Mucosa of rectum (tissue), 2 donors: ENCODE results near the gene MMP26.

Experiments
- H3K27ac ChIP-seq, 2 donors: one replicate each; pipeline ENCODE4 v1.7.0; 2013; ENCODE audit warnings: inconsistent platforms in 2 of 2, low read depth in 2 of 2, low read length in 2 of 2
- H3K27me3 ChIP-seq, 2 donors: one replicate each; pipeline ENCODE4 v1.7.0; 2013; ENCODE audit warnings: low read length in 2 of 2; ENCODE audit not compliant: control insufficient read depth in 2 of 2, insufficient read depth in 2 of 2
- H3K36me3 ChIP-seq, 2 donors: one replicate each; pipeline ENCODE4 v1.7.0; 2013; ENCODE audit warnings: low read length in 2 of 2; ENCODE audit not compliant: control insufficient read depth in 2 of 2, insufficient read depth in 2 of 2
- H3K4me1 ChIP-seq, 2 donors: one replicate each; pipeline ENCODE4 v1.7.0; 2013; ENCODE audit warnings: low read length in 2 of 2, mild to moderate bottlenecking in 1 of 2; ENCODE audit not compliant: control insufficient read depth in 2 of 2, insufficient read depth in 2 of 2
- H3K4me3 ChIP-seq, 2 donors: one replicate each; pipeline ENCODE4 v1.7.0; 2013; ENCODE audit warnings: low read length in 2 of 2
- H3K9ac ChIP-seq, 2 donors: one replicate each; pipeline ENCODE4 v1.7.0; 2013; ENCODE audit warnings: low read length in 2 of 2, low read depth in 1 of 2, mild to moderate bottlenecking in 1 of 2
- H3K9me3 ChIP-seq, 2 donors: one replicate each; pipeline ENCODE4 v1.7.0; 2013; ENCODE audit warnings: low read length in 2 of 2; ENCODE audit not compliant: control insufficient read depth in 2 of 2
- donor health status: healthy.
- donor health status: Normal muscosa, but diverticular disease.

The MMP26 gene

DNA sequence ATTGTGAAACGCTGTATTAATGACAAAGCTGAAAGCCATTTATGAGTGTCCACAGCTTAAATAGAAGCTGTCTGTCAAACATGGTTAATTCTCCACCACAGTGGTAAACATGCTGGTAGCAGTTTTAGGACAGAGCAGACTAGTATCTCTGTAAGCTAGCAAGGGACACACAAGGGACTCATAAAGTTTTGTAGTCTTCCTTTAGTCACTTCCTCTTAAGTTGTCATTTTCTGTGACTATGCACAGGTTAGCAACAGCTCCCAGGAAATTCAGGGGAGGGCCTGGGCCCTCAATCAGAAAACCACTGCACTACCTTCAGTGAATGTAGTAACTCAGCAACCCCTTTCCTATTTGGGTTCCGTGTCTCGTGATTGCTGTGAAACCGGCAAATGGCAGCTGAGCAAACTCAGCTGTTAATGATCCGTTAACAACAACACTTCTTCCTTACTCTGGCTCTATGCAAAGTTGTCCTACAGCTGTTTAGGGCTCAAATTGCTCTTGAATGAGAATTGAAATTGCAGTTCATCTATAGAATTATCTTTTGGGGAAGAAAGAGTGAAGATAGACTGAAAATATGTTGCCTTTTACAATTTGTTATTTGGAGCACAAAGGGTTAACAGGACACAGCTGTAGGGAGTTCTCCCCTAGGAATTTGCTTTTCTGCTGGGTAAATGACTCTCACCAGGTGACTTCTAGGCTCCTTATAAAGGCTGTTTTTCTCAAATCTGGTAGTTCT lies at the start of gene MMP26:
MMP26 (plus strand) TSS at position 731 of the 736 bp plus-strand sequence.
- H3K9me3 ChIP-seq: no peaks in the 10 kb centered on the region
- no peaks in the 10 kb centered on the region for H3K27me3 ChIP-seq
- no peak within 1 kb of the TSS for H3K4me3 ChIP-seq
- H3K36me3 ChIP-seq: no peaks in the 10 kb centered on the region
- no peaks in the 10 kb centered on the region for H3K4me1 ChIP-seq
- H3K9ac ChIP-seq: no peak within 1 kb of the TSS
- H3K27ac ChIP-seq: no peak within 1 kb of the TSS

DNA sequence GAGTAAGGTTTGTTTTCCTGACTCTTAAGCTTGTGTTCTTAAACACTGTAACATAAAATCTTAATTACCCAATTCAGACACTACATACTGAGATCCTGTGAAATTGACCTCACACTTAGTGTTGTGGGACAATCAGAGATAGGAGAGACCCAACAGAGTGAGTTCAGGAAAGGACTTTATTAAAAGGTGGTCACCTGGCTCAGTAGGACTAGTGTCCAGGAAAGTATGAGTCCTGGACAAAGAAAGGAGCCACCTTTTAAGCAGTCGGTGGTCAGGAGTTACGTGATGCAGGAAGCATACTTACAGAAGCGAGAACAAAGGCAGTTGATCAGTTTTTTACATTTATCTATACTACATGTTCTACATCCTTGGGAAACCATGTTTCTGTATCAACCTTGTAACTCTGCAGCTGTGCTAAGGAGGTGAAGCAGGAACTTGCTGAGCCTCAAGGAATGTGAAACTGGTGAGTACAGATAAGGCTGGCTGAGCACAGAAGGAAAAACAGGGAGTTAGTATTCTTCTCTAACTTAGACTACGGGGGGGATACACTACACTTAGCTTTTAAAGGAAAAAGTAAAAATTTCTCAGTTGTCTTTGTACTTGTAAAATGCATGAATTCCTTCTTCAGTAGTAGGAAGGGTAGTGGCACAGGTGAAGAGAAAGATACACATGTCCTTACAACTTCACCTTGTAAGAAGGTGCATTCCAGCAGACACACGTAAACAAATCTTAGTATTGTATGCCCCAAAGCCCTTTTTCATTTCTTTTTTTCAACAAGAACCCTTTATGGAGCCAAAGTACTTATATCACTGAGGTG lies 45.7 kb upstream of the MMP26 start:
- H3K4me1 ChIP-seq: no peaks in the 10 kb centered on the region
- no peaks in the 10 kb centered on the region for H3K9me3 ChIP-seq

DNA sequence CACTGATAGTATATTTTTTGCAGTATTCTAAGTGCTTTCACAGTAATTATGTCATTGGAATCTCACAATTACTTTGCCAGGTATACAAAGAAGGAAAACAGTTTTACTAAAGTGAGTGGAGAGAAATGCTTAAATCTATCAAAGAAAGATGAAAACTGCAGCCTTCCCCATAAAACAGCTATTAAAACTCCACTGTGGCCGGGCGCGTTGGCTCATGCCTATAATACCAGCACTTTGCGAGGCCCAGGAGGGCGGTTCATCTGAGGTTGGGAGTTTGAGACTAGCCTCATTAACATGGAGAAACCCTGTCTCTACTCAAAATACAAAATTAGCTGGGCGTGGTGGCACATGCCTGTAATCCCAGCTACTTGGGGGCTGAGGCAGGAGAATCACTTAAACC lies 41.7 kb upstream of the MMP26 start:
- no peak overlapping the region for H3K4me3 ChIP-seq
- no peak overlapping the region for H3K27ac ChIP-seq
- no peaks in the 10 kb centered on the region for H3K9me3 ChIP-seq
- H3K9ac ChIP-seq: no peak overlapping the region
- H3K27me3 ChIP-seq: no peaks in the 10 kb centered on the region
- no peaks in the 10 kb centered on the region for H3K36me3 ChIP-seq
- no peaks in the 10 kb centered on the region for H3K4me1 ChIP-seq

More for the DNA sequence above, 45.7 kb upstream of the MMP26 start:
- Histone ChIP-seq H3K4me3 (no peak overlapping the region), H3K36me3 (no peaks in the 10 kb centered on the region), H3K27ac (no peak overlapping the region), H3K27me3 (no peaks in the 10 kb centered on the region), H3K9ac (no peak overlapping the region)

DNA sequence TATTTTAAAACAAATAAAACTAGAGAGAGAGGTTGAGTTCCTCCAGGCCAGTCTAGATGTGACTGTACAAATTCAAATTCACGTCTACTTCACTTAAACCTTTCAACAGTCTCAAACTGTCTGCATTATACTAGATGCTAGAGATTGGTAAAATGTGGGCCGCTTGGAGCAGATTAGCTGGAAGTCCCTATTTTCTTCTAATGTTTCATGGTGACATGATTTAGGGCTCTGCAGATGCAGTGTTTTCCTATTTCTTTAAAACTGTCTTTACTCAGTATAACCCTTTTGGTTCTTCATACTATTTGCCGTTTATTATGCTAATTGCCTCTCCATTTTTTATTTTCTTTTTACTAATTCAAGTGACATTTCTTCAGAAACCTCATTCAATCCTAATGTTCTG lies 40.4 kb upstream of the MMP26 start:
- Histone ChIP-seq H3K36me3 (no peaks in the 10 kb centered on the region), H3K4me3 (no peak overlapping the region), H3K27me3 (no peaks in the 10 kb centered on the region), H3K9me3 (no peaks in the 10 kb centered on the region), H3K4me1 (no peaks in the 10 kb centered on the region), H3K27ac (no peak overlapping the region), H3K9ac (no peak overlapping the region)

DNA sequence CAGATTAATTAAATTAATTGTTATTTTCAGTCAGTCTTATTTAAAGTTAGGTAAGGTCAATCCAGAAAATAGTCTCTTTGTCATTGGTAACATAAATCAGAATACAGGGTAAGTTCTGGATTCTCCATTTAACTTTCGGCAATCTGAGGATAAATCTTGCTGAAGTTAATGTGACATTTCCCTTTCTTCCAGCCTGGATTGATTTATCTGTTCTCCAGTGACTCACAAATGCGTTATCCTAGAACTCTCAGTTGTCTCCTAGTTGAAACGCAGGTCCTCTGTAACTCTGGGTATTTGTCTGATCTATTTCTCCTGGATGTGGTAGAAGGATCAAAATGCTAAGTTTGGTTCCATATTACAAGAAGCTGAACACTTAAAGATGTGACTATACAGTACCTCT lies 39.8 kb upstream of the MMP26 start:
- no peak overlapping the region for H3K27ac ChIP-seq
- H3K4me1 ChIP-seq: no peaks in the 10 kb centered on the region
- no peak overlapping the region for H3K4me3 ChIP-seq
- H3K9me3 ChIP-seq: no peaks in the 10 kb centered on the region
- H3K36me3 ChIP-seq: no peaks in the 10 kb centered on the region
- no peaks in the 10 kb centered on the region for H3K27me3 ChIP-seq
- no peak overlapping the region for H3K9ac ChIP-seq

DNA sequence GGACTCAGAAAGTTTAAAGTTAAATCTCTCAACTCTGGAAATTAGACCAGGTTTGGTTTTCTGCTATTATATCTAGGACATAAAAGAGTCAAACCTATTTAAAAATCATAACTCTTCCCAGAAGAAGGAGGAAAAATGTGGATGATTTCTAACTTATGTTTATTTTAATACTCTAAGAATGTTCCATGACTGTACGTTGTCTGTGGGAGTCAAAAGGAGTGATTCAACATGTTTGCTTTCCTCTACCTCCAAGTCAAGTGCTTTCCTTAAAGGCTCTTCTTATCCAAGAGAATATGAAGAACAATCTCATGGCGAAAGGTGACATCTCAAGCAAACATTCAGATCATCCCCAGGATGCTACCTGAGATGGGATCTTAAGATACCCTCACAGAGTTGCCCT lies 39.2 kb upstream of the MMP26 start:
- Histone ChIP-seq H3K4me3 (no peak overlapping the region), H3K36me3 (no peaks in the 10 kb centered on the region), H3K27ac (no peak overlapping the region), H3K9me3 (no peaks in the 10 kb centered on the region), H3K4me1 (no peaks in the 10 kb centered on the region), H3K27me3 (no peaks in the 10 kb centered on the region), H3K9ac (no peak overlapping the region)

DNA sequence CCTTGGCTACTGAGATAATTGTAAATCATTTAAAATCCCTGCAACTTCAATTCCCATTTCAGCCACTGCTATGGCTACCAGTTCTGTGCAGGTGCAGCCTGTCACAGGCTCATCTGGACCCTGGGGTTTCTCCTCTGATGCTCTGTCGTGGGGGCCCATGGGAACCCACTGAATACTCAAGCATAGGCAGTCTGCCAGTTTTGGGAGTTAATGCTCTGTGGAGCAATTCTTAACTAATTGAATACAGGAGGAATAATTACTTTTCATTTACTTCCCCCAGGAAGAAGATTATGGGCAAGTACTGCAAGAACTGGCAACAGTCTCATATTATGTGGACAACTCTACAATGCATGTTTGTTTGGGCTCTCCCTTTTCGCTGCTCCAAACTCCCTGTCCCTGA lies 32.8 kb upstream of the MMP26 start:
- Histone ChIP-seq H3K4me1 (no peaks in the 10 kb centered on the region), H3K4me3 (no peak overlapping the region), H3K27me3 (no peaks in the 10 kb centered on the region), H3K36me3 (no peaks in the 10 kb centered on the region), H3K9me3 (no peaks in the 10 kb centered on the region), H3K27ac (no peak overlapping the region), H3K9ac (no peak overlapping the region)

DNA sequence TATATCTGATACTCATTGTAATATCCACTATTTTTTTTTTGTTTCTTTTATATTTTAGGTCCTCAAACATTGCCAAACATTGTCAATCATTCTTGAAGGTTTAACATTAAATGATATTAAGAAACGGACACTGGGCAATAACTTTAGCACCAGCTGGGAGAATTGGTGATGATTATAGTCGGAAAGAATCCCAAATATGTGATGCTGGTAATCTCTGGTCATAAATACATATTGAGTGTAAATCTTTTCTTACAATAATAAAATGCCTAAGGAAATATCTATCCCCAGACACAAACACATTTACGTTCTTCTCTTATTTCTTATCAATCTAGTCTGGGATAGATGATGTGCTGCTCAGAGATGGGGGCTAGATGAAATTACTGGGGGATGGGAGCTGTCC lies 32.1 kb upstream of the MMP26 start:
- Histone ChIP-seq H3K4me3 (no peak overlapping the region), H3K27ac (no peak overlapping the region), H3K27me3 (no peaks in the 10 kb centered on the region), H3K4me1 (no peaks in the 10 kb centered on the region), H3K9ac (no peak overlapping the region), H3K9me3 (no peaks in the 10 kb centered on the region), H3K36me3 (no peaks in the 10 kb centered on the region)

DNA sequence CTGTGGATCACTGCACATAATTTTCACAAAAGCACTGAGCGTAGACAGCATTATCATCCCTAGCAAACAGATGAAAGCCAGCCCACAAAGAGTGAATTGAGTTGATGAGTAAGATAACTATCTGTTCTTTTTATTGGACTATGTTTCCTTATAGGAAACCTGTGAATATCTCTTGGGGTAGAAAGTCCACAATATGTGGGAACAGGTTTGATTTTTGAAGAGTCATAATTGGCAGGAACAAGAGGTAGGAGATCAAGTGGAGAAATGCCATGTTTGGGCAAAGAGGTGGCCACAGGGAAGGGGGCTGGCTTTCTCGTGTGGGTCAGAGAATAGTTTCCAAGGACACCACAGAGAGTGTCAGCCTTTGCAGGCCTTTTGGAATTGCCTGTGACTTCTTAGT lies 30.8 kb upstream of the MMP26 start:
- H3K4me3 ChIP-seq: no peak overlapping the region
- no peaks in the 10 kb centered on the region for H3K4me1 ChIP-seq

DNA sequence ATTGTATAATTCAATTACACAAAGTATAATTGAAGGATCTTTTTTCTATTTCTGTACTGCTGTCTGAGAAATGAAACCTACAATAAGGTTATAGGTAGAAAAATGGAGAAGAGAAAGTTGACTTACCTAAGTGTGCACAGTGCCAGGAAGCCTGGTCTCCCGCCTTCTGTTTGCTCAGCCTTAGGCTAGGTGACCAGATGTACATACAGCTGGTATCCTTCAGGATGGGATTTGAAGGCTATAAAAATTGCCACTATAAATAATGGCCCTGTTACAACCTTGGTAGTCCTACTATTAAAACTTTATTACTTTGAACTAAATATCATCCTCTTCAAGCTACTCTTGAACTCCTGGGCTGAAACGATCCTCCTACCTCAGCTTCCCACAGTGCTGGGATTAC lies 26.6 kb upstream of the MMP26 start:
- Histone ChIP-seq H3K27me3 (no peaks in the 10 kb centered on the region), H3K9ac (no peak overlapping the region), H3K4me1 (no peaks in the 10 kb centered on the region), H3K4me3 (no peak overlapping the region), H3K9me3 (no peaks in the 10 kb centered on the region), H3K27ac (no peak overlapping the region), H3K36me3 (no peaks in the 10 kb centered on the region)

More for the DNA sequence above, 30.8 kb upstream of the MMP26 start:
- H3K27ac ChIP-seq: no peak overlapping the region
- no peaks in the 10 kb centered on the region for H3K9me3 ChIP-seq
- no peak overlapping the region for H3K9ac ChIP-seq
- H3K36me3 ChIP-seq: no peaks in the 10 kb centered on the region
- no peaks in the 10 kb centered on the region for H3K27me3 ChIP-seq
